Measurements from ENCODE around the gene CLEC18A. TPM values are rescaled to one million over a fixed set of nuclear protein-coding genes. Genes with fewer than 3 reads are reported as not detected.

The CLEC18A gene
- total and polyA plus RNA-seq, 2 of the 8 experiments (the other 6 are each of a cell fraction or from before 2014, with no cell fraction given): 1.3 to 1.4 TPM

DNA sequence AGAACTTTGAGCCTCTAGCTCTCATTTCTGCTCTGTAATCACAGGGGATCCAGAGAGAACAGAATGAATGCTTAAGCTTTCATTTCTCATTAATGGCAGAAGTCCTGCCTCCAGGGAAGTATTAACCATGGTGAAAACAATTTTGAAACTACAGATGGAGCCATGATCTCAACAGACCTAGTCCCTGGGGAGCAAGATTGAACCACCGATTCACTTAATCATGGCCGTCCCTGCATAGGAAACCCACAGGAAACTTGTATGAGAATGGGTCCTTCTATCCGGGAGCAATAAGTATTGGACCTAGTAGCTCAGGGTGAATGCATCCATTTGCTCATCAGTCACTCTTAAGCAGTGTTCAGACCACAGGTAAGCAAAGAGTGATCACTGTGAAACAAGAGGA, 40.2 kb upstream of the CLEC18A start:
- Histone ChIP-seq H4K20me1 (replicated peaks in 1 of 2; ENCODE audit: control insufficient read depth in 1 of 2, insufficient read depth in 2 of 2, low read length in 2 of 2) (no peaks in the 10 kb centered on the region), H3K23me2 (ENCODE audit: low read depth, low read length) (no peaks in the 10 kb centered on the region), H4K5ac (ENCODE audit: insufficient read length, low read depth, low read length) (no peak overlapping the region), H2BK120ac (replicated peaks; ENCODE audit: low read depth, low read length) (no peak overlapping the region), H3K9me3 (ENCODE audit: insufficient read depth in 2 of 2, low read depth in 1 of 2, low read length in 1 of 2) (no peaks in the 10 kb centered on the region), H2BK5ac (ENCODE audit: low read depth, low read length) (no peak overlapping the region), H3K4me1 (replicated peaks in 1 of 4; ENCODE audit: control insufficient read depth in 3 of 4, insufficient read depth in 4 of 4, low read length in 3 of 4) (no peaks in the 10 kb centered on the region), H3K27ac (ENCODE audit: low read depth, low read length) (no peak overlapping the region), H2AK5ac (ENCODE audit: low read depth, low read length) (no peak overlapping the region), H3K4me2 (ENCODE audit: insufficient read depth in 1 of 2, low read depth in 2 of 2, low read length in 2 of 2) (no peak overlapping the region), H3K4me3 (ENCODE audit: extremely low read depth in 1 of 4, insufficient read depth in 2 of 4, low read depth in 3 of 4, low read length in 4 of 4) (no peak overlapping the region), H2AFZ (ENCODE audit: low read length) (no peak overlapping the region), H3K4ac (replicated peaks; ENCODE audit: insufficient read length, low read depth, low read length) (no peak overlapping the region), H3K9ac (replicated peaks in 1 of 4; ENCODE audit: extremely low read depth in 1 of 4, low read depth in 3 of 4, low read length in 3 of 4) (no peak overlapping the region), H3K18ac (ENCODE audit: extremely low read depth, low read length) (no peak overlapping the region), H3K23ac (ENCODE audit: insufficient read length) (no peak overlapping the region), H3K79me1 (ENCODE audit: low read depth, low read length) (no peaks in the 10 kb centered on the region), H3K56ac (replicated peaks; ENCODE audit: insufficient read length, low read depth, low read length) (no peak overlapping the region), H4K91ac (replicated peaks; ENCODE audit: insufficient read length, low read length) (no peak overlapping the region), H4K8ac (ENCODE audit: extremely low read depth, insufficient read depth, low read length) (no peak overlapping the region), H2BK15ac (ENCODE audit: low read length) (no peak overlapping the region), H3K36me3 (ENCODE audit: control insufficient read depth in 2 of 4, insufficient read depth in 4 of 4, low read length in 3 of 4) (peaks cover 0 to 9% (median 0%) of the 10 kb centered on the region in 4 experiments; a peak in 1 of 8 replicates), H3K14ac (ENCODE audit: insufficient read length) (no peak overlapping the region), H2BK20ac (ENCODE audit: low read length) (no peak overlapping the region), H3K27me3 (replicated peaks in 1 of 4; ENCODE audit: control insufficient read depth in 3 of 4, extremely low read depth in 1 of 4, insufficient read depth in 3 of 4, low read length in 3 of 4) (no peaks in the 10 kb centered on the region), H3K79me2 (ENCODE audit: control insufficient read depth in 1 of 2, insufficient read depth in 2 of 2, low read length in 2 of 2) (no peaks in the 10 kb centered on the region), H2BK12ac (ENCODE audit: low read depth, low read length) (no peak overlapping the region)
- POLR2A ChIA-PET (ENCODE audit: partially characterized antibody): no interaction called here
- 97% methylated on average over 3 of the region's 3 CpGs; no CpG with 5 or more reads in 1 of the 2 experiments for WGBS, 2 experiments (ENCODE audit: extremely low coverage in 1 of 2, insufficient coverage in 1 of 2, insufficient read length in 1 of 2, insufficient replicate concordance in 2 of 2, low coverage in 1 of 2, low lambda C conversion rate in 2 of 2, missing lambda C conversion rate in 1 of 2)
- DNase-seq (ENCODE audit: low read depth in 1 of 2, low spot score in 2 of 2) (no peak), FAIRE-seq (no peak)
- CTCF ChIA-PET (ENCODE audit: partially characterized antibody): interaction anchor here (0.9 to 11.4 kb wide), 2 partner anchors 10 to 17 kb away, joined by 3 to 74 read pairs; no protein-coding TSS in a partner anchor
- TF ChIP-seq, protein P1, sequence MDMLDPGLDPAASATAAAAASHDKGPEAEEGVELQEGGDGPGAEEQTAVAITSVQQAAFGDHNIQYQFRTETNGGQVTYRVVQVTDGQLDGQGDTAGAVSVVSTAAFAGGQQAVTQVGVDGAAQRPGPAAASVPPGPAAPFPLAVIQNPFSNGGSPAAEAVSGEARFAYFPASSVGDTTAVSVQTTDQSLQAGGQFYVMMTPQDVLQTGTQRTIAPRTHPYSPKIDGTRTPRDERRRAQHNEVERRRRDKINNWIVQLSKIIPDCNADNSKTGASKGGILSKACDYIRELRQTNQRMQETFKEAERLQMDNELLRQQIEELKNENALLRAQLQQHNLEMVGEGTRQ (IDR thresholded peaks at IDR 0.05; ENCODE audit: low read length): no peak
- TF ChIP-seq CREB1 (IDR thresholded peaks at IDR 0.05): no peak
- TF ChIP-seq SRF (IDR thresholded peaks at IDR 0.05; ENCODE audit: low read depth, low read length): no peak
- TF ChIP-seq TAF1 (IDR thresholded peaks at IDR 0.05; ENCODE audit: low read depth, low read length): no peak
- no peak for TF ChIP-seq RNF2 (IDR thresholded peaks at IDR 0.05; ENCODE audit: borderline replicate concordance, low read depth, low read length, missing control alignments, poor library complexity, severe bottlenecking)
- no peak for TF ChIP-seq GTF2F1 (IDR thresholded peaks at IDR 0.05; ENCODE audit: borderline replicate concordance, low read depth, low read length)
- no peak for TF ChIP-seq KDM4A (IDR thresholded peaks at IDR 0.05; ENCODE audit: low read depth, low read length, severe bottlenecking)
- TF ChIP-seq SUZ12 (IDR thresholded peaks at IDR 0.05; ENCODE audit: low read length): no peak
- no peak for TF ChIP-seq ASH2L (IDR thresholded peaks at IDR 0.05; ENCODE audit: low read length)
- no peak for TF ChIP-seq EGR1 (IDR thresholded peaks at IDR 0.05; ENCODE audit: borderline replicate concordance, low read depth, low read length)
- TF ChIP-seq POU5F1 (IDR thresholded peaks at IDR 0.05; ENCODE audit: low read depth, low read length): no peak
- no peak for TF ChIP-seq NRF1 (IDR thresholded peaks at IDR 0.05; ENCODE audit: low read depth, low read length)
- no peak for TF ChIP-seq POLR2A (IDR thresholded peaks at IDR 0.05; ENCODE audit: control extremely low read depth in 1 of 2, low read depth in 2 of 2, low read length in 2 of 2)
- TF ChIP-seq JUN (IDR thresholded peaks at IDR 0.05; ENCODE audit: low read depth, low read length): no peak
- no peak for TF ChIP-seq SIX5 (IDR thresholded peaks at IDR 0.05; ENCODE audit: low read depth, low read length)

Data from H1 (cell line).